ENCODE data around the gene BPIFB2. TPM values are rescaled to one million over a fixed set of nuclear protein-coding genes. Genes with fewer than 3 reads are reported as not detected.

BPIFB2 gene
- total and polyA plus RNA-seq, 11 donors: not detected

DNA sequence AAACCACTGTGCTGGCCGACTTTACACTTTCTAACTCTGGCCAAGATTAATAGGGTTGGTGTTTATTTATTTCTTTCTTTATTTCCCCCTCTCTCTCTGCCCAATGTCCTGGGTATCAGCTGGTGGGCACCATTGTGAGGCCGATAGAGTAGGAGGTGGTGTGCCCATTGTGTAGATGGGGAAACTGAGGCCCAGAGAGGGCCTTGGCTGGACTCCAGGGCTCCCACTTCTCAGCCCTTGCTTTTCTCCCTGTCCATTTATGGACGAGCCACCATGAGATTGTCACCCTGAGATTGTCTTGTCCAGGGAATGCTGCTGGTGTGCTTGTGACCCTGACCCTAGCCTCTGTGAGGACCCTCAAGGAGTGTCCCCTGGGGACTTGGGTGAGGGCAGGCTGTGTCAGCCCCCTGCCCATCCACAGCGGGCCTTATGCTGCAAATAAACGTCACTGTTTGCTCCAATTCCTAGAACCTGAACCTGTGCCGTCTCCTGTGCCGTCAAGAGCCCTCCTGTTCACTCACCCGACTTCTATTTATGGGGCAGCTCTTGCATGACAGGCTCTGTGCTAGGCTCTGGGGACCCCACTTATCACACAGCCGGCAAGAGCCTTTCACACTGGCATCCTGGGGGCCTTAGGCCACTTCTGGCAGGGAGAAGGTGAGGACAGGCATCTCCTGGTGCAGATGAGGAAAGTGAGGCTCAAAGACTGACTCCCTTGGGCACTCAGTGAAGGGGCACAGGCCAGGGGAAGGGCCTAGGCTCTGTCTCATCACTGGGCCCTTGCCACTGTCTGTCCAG, 28.1 kb upstream of the BPIFB2 start:
- Histone ChIP-seq H3K27me3 (no peaks in the 10 kb centered on the region), H3K4me3 (no peak overlapping the region), H3K4me1 (peaks cover 0 to 12% (median 0%) of the 10 kb centered on the region in 12 donors), H3K27ac (no peak overlapping the region), H3K36me3 (no peaks in the 10 kb centered on the region), H3K9me3 (peaks cover 0 to 5% (median 0%) of the 10 kb centered on the region in 12 donors)
- WGBS, 4 donors: 61 to 77% (median 68%) methylated on average over 9 of the region's 9 CpGs
- TF ChIP-seq, protein P1, sequence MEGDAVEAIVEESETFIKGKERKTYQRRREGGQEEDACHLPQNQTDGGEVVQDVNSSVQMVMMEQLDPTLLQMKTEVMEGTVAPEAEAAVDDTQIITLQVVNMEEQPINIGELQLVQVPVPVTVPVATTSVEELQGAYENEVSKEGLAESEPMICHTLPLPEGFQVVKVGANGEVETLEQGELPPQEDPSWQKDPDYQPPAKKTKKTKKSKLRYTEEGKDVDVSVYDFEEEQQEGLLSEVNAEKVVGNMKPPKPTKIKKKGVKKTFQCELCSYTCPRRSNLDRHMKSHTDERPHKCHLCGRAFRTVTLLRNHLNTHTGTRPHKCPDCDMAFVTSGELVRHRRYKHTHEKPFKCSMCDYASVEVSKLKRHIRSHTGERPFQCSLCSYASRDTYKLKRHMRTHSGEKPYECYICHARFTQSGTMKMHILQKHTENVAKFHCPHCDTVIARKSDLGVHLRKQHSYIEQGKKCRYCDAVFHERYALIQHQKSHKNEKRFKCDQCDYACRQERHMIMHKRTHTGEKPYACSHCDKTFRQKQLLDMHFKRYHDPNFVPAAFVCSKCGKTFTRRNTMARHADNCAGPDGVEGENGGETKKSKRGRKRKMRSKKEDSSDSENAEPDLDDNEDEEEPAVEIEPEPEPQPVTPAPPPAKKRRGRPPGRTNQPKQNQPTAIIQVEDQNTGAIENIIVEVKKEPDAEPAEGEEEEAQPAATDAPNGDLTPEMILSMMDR (IDR thresholded peaks at IDR 0.05): no peak
- no peak for TF ChIP-seq POLR2A (IDR thresholded peaks at IDR 0.05)
- intact Hi-C loops (cut with DNase I): no loop called here
- no peak for ATAC-seq
- no peak for DNase-seq

DNA sequence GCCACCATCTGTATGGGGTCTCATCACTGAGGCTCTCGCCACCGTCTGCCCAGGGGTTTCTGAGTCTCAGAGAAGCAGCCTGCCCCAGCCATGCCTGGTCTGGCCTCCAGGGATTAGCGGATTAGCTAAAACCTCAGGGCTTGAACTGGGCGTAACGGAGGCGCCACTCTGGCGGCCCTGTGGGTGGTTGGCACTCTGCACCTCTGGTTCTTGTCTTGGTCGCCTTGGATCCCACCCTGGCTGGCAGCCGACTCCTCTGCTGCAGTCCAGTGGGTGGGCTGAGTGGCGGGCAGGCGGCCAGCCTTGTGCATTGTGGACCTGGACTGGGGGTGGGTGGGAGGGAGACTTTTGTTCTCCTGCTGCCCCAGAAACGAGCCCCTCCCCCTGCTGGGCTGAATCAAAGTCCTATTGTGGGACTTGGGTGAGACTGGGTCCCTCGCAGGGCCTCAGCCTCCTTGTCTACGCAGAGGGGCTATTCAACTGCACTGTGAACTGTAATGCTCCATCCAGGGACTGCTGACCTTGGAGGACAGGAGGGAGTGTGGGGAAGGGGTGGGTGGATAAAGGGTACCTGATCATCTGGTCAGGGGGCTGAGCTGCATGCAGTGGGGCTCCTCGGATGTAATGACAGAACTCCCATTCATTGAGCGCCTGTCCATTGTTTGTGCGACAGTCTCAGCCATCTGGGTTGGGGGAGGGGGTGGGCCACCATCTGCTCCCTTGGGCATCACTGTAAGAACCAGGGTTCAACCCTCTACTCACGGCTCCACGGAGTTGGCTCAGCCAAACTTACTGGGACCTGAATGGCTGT, 27.2 kb upstream of the BPIFB2 start:
- TF ChIP-seq, protein P1 (IDR thresholded peaks at IDR 0.05): no peak
- TF ChIP-seq POLR2A (IDR thresholded peaks at IDR 0.05): no peak
- H3K27me3 ChIP-seq: no peaks in the 10 kb centered on the region
- no peak overlapping the region for H3K4me3 ChIP-seq
- ATAC-seq (no peak), DNase-seq (no peak)
- intact Hi-C loops (cut with DNase I): no loop called here
- no peaks in the 10 kb centered on the region for H3K36me3 ChIP-seq
- H3K4me1 ChIP-seq: peaks cover 0 to 12% (median 0%) of the 10 kb centered on the region in 12 donors
- H3K27ac ChIP-seq: no peak overlapping the region
- peaks cover 0 to 5% (median 0%) of the 10 kb centered on the region in 12 donors for H3K9me3 ChIP-seq
- WGBS, 4 donors: 60 to 82% (median 73%) methylated on average over 10 to 19 of the region's 19 CpGs

DNA sequence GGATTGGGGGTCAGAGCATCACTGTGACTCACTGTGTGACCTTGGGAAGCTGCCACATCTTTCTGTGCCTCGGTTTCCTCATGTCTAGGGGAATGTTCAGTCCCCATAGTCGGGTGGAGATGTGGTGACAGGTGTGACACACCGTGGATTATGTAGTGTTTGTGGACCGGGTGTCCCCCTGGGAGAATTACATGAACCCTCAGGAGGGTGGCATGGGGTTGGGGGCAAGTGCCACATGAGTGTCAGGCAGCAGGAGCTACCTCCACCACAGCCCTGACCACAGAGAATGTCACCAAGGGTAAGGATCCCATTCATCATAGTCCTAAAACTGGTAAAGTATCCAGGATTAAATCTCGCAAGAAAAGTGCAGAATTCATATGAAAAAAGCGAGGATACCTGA, 26.5 kb upstream of the BPIFB2 start:
- Histone ChIP-seq H3K36me3 (no peaks in the 10 kb centered on the region), H3K9me3 (peaks cover 0 to 5% (median 0%) of the 10 kb centered on the region in 12 donors), H3K4me1 (peaks cover 0 to 11% (median 0%) of the 10 kb centered on the region in 12 donors), H3K27me3 (no peaks in the 10 kb centered on the region), H3K27ac (no peak overlapping the region), H3K4me3 (no peak overlapping the region)
- no peak for ATAC-seq
- TF ChIP-seq POLR2A (IDR thresholded peaks at IDR 0.05): no peak
- TF ChIP-seq, protein P1 (IDR thresholded peaks at IDR 0.05): no peak
- no peak for DNase-seq
- WGBS, 4 donors: 80 to 92% (median 85%) methylated on average over 6 of the region's 6 CpGs
- intact Hi-C loops (cut with DNase I): no loop called here

Data from heart left ventricle (tissue), 16 donors.